CD4-positive, alpha-beta T cell (primary cell): ENCODE results near the gene SLC38A1. TPM values are rescaled to one million over a fixed set of nuclear protein-coding genes. Genes with fewer than 3 reads are reported as not detected.
A peak's percentile ranks its signal among the peaks of the same experiment; 100 is the strongest.

Experiments used
- ATAC-seq: fragments of 200-7000 bp; cut with Tn5 transposase; one replicate; pipeline ENCODE4 v1.10.0; 2022; ENCODE audit warnings: mild to moderate bottlenecking; ENCODE audit not compliant: poor library complexity
- CTCF ChIA-PET: fragments of 350-600 bp; sonication (Branson Sonifier 250); formaldehyde crosslinking; loops from one replicate; lab custom pipeline; 2021; ENCODE audit warnings: antibody characterized with exemption, inconsistent platforms; lab: Charles Lee
- POLR2A ChIA-PET: fragments of 350-600 bp; sonication (Branson Sonifier 250); formaldehyde crosslinking; loops from one replicate; lab custom pipeline; 2021; ENCODE audit warnings: antibody characterized with exemption, inconsistent platforms; lab: Charles Lee
- DNase-seq, 14 experiments: peaks; one replicate each; pipeline ENCODE4 v3.0.0-alpha.2; 2013 to 2020; ENCODE audit warnings: mixed read lengths in 2 of 14
- H3K27ac ChIP-seq, 2 donors: one replicate each; pipeline versions ENCODE4 v1.5.1 to v1.7.0; 2013; ENCODE audit warnings: low read length in 2 of 2, low read depth in 1 of 2, mild to moderate bottlenecking in 1 of 2
- H3K27me3 ChIP-seq, 2 experiments: 1 replicate in 1 of 2; 2 replicates in 1 of 2; pipeline versions ENCODE4 v1.6.1 to v1.7.0; 2013; ENCODE audit warnings: low read length in 2 of 2, control low read depth in 1 of 2, mild to moderate bottlenecking in 1 of 2, moderate library complexity in 1 of 2; ENCODE audit not compliant: insufficient read depth in 2 of 2, control insufficient read depth in 1 of 2
- H3K36me3 ChIP-seq: one replicate; pipeline ENCODE4 v1.6.1; 2013; ENCODE audit warnings: low read length, control low read depth; ENCODE audit not compliant: insufficient read depth
- H3K4me1 ChIP-seq: one replicate; pipeline ENCODE4 v1.6.1; 2013; ENCODE audit warnings: low read length, control low read depth; ENCODE audit not compliant: insufficient read depth
- H3K4me3 ChIP-seq: one replicate; pipeline ENCODE4 v1.5.1; 2013; ENCODE audit warnings: mild to moderate bottlenecking, low read length, moderate library complexity
- H3K9me3 ChIP-seq, 2 experiments: 1 replicate in 1 of 2; 2 replicates in 1 of 2; pipeline versions ENCODE4 v1.6.1 to v1.7.0; 2013; ENCODE audit warnings: low read length in 2 of 2, mild to moderate bottlenecking in 2 of 2, control low read depth in 1 of 2, moderate library complexity in 1 of 2; ENCODE audit not compliant: control insufficient read depth in 1 of 2, insufficient read depth in 1 of 2
- H3K27ac Mint-ChIP-seq: one replicate; pipeline ENCODE4 v1.8.0; 2020; ENCODE audit warnings: mixed read lengths
- H3K27me3 Mint-ChIP-seq: one replicate; pipeline ENCODE4 v1.8.0; 2021; ENCODE audit warnings: mixed read lengths
- H3K36me3 Mint-ChIP-seq: one replicate; pipeline ENCODE4 v1.8.0; 2021; ENCODE audit warnings: low read depth, mixed read lengths
- H3K4me1 Mint-ChIP-seq: one replicate; pipeline ENCODE4 v1.8.0; 2021; ENCODE audit warnings: low read depth, mixed read lengths
- H3K4me3 Mint-ChIP-seq: one replicate; pipeline ENCODE4 v1.8.0; 2020; ENCODE audit warnings: mild to moderate bottlenecking, mixed read lengths
- H3K9me3 Mint-ChIP-seq: one replicate; pipeline ENCODE4 v1.8.0; 2020; ENCODE audit warnings: mixed read lengths
- intact Hi-C, 2 experiments: fragments of 100-400 bp; cut with DNase I in 1 of 2; cut with micrococcal nuclease in 1 of 2; formaldehyde crosslinking; loops; one replicate each; pipeline versions ENCODE4 v1.15.1 to v1.9.0; 2023 to 2025; cut with DNase I, micrococcal nuclease
- total RNA-seq, 174 experiments: library from RNA in 2 of 174; stranded (reverse) in 2 of 174; gene quantifications; one replicate each; pipeline ENCODE4 v1.2.3 and lab custom pipeline; 2021 to 2026
- TF ChIP-seq, protein P1 (sequence below): fragments of 200-600 bp; IDR thresholded peaks from one replicate; pipeline ENCODE4 v1.8.0; 2022; ENCODE audit warnings: antibody characterized with exemption, mild to moderate bottlenecking

Gene SLC38A1
- total RNA-seq, 2 experiments from 2014 or later, result 327 to 346 TPM

DNA sequence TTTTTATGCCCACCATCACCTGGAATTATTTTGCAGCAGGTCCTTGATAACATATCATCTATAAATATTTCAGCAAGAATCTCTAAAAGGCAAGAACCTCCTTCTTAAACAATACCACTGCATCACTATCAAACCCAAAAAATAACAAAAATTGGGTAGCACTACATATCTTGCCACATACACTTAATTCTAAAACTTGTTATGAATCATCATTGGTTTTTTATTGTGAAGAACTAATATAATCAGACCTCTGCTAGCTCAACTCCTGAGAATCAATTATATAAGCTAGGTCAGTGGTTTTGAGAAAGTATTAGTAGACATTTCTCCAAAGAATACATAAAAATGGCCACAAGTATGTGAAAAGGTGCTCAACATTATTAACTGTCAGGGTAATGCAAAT lies 23.8 kb downstream of the SLC38A1 start:
- H3K36me3 Mint-ChIP-seq, result peaks cover 100% of the 10 kb centered on the region
- H3K27me3 Mint-ChIP-seq, result no peaks in the 10 kb centered on the region
- H3K27ac Mint-ChIP-seq, result peak overlapping the region; percentile 54
- POLR2A ChIA-PET, result interaction anchor here (0.6 to 1.5 kb wide), 4 partner anchors 20 to 27 kb away, joined by 3 to 4 read pairs (median 3); no protein-coding TSS in a partner anchor
- intact Hi-C loops, result loop anchor here in 1 of 2 experiments (2.0 kb wide), 1 partner anchor 18 kb away; no protein-coding TSS in a partner anchor
- H3K4me1 ChIP-seq, result peaks cover 32% of the 10 kb centered on the region
- TF ChIP-seq, protein P1, sequence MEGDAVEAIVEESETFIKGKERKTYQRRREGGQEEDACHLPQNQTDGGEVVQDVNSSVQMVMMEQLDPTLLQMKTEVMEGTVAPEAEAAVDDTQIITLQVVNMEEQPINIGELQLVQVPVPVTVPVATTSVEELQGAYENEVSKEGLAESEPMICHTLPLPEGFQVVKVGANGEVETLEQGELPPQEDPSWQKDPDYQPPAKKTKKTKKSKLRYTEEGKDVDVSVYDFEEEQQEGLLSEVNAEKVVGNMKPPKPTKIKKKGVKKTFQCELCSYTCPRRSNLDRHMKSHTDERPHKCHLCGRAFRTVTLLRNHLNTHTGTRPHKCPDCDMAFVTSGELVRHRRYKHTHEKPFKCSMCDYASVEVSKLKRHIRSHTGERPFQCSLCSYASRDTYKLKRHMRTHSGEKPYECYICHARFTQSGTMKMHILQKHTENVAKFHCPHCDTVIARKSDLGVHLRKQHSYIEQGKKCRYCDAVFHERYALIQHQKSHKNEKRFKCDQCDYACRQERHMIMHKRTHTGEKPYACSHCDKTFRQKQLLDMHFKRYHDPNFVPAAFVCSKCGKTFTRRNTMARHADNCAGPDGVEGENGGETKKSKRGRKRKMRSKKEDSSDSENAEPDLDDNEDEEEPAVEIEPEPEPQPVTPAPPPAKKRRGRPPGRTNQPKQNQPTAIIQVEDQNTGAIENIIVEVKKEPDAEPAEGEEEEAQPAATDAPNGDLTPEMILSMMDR, result no peak
- peaks cover 97% of the 10 kb centered on the region for H3K4me1 Mint-ChIP-seq
- ATAC-seq (no peak), DNase-seq (no peak)
- H3K4me3 Mint-ChIP-seq, result peak overlapping the region; percentile 17
- no peak overlapping the region for H3K4me3 ChIP-seq
- peaks cover 3 to 11% of the 10 kb centered on the region in 2 experiments for H3K9me3 ChIP-seq
- H3K27me3 ChIP-seq, result no peaks in the 10 kb centered on the region
- peaks cover 7% of the 10 kb centered on the region for H3K9me3 Mint-ChIP-seq
- CTCF ChIA-PET, result interaction anchor here (1.2 kb wide), 1 partner anchor 18 kb away, joined by 3 read pairs; no protein-coding TSS in a partner anchor
- peaks cover 47% of the 10 kb centered on the region for H3K36me3 ChIP-seq
- H3K27ac ChIP-seq, result no peak overlapping the region

DNA sequence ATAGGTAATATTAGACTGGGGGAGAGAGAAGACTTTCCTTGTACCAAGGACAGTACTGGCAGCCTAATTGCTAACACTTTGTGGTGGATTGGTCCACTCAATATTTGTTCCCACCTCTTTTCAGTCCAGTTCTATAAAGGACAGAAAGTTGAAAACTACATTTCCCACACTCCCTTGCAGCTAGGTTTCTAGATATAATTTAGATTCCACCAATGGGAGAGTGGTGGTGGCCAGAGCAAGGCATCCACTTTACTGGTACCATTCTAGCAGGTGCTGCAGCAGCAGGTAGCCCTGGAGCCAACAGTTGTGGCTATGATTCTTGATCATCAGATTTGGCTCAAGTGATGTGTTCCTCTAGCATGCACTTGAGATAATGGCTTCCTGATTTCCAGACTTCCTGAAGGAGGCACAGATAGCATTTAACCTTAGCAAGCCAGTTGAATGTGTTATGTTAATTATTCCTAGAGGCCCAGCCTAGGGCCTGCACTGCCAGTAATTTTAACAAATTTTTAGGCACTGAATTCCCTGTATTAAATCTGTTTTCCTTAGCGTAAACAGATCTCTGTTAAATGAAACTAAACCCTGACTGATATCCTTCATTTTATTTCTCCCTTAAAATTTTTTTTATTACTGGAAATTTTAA lies 24.4 kb downstream of the SLC38A1 start:
- H3K9me3 Mint-ChIP-seq, result peaks cover 7% of the 10 kb centered on the region
- peaks cover 100% of the 10 kb centered on the region for H3K36me3 Mint-ChIP-seq
- Histone ChIP-seq H3K4me3 (no peak overlapping the region), H3K27me3 (no peaks in the 10 kb centered on the region), H3K4me1 (peaks cover 34% of the 10 kb centered on the region), H3K27ac (no peak overlapping the region), H3K36me3 (peaks cover 50% of the 10 kb centered on the region), H3K9me3 (peaks cover 0 to 11% of the 10 kb centered on the region in 2 experiments)
- DNase-seq (no peak), ATAC-seq (peak; percentile 12)
- H3K27ac Mint-ChIP-seq, result peak overlapping the region; percentile 54
- no peaks in the 10 kb centered on the region for H3K27me3 Mint-ChIP-seq
- intact Hi-C loops, result loop anchor here in 1 of 2 experiments (2.0 kb wide), 1 partner anchor 18 kb away; no protein-coding TSS in a partner anchor
- peak overlapping the region; percentile 22 for H3K4me3 Mint-ChIP-seq
- peaks cover 97% of the 10 kb centered on the region for H3K4me1 Mint-ChIP-seq
- TF ChIP-seq, protein P1, result no peak
- POLR2A ChIA-PET, result interaction anchor here (0.6 to 1.4 kb wide), 3 partner anchors 22 to 27 kb away, joined by 3 read pairs; no protein-coding TSS in a partner anchor
- CTCF ChIA-PET, result interaction anchor here (1.2 kb wide), 1 partner anchor 19 kb away, joined by 3 read pairs; no protein-coding TSS in a partner anchor

DNA sequence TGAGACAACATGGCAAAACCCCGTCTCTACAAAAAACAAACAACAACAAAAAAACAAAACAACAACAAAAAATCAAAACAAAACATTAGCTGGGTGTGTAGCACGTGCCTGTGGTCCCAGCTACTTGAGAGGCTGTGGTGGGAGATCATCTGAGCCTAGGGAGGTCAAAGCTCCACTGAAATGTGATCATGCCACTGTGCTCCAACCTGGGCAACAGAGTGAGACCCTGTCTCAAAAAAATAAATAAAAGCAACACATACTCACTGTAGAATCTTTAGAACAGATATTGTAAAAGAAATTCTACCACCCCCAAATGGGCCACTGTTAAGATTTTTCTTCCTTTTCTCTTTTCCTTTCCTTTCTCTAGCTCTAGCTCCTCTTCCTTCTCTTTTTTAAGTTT lies 26.3 kb downstream of the SLC38A1 start:
- no peak for ATAC-seq
- H3K4me1 Mint-ChIP-seq, result peaks cover 94% of the 10 kb centered on the region

More for the DNA sequence above, 26.3 kb downstream of the SLC38A1 start:
- no peaks in the 10 kb centered on the region for H3K27me3 ChIP-seq
- peaks cover 97% of the 10 kb centered on the region for H3K36me3 Mint-ChIP-seq
- H3K27ac Mint-ChIP-seq, result peak overlapping the region; percentile 2
- POLR2A ChIA-PET, result interaction anchor here (1.2 to 4.3 kb wide), 3 partner anchors 21 to 28 kb away, joined by 4 to 25 read pairs (median 6); partner anchors contain the start of gene SLC38A1
- no peak overlapping the region for H3K27ac ChIP-seq
- no peak overlapping the region for H3K4me3 ChIP-seq
- intact Hi-C loops, result no loop called here
- peaks cover 66% of the 10 kb centered on the region for H3K36me3 ChIP-seq
- TF ChIP-seq, protein P1, result no peak
- CTCF ChIA-PET, result interaction anchor here (0.6 kb wide), 1 partner anchor 36 kb away, joined by 3 read pairs; no protein-coding TSS in a partner anchor
- H3K9me3 ChIP-seq, result peaks cover 0 to 7% of the 10 kb centered on the region in 2 experiments
- H3K4me1 ChIP-seq, result peaks cover 40% of the 10 kb centered on the region
- H3K9me3 Mint-ChIP-seq, result peaks cover 4% of the 10 kb centered on the region
- DNase-seq, result no peak
- H3K4me3 Mint-ChIP-seq, result peak overlapping the region; percentile 36
- no peaks in the 10 kb centered on the region for H3K27me3 Mint-ChIP-seq
